K562 (cell line): Measurements from ENCODE around the gene OR1B1. TPM values are rescaled to one million over a fixed set of nuclear protein-coding genes. Genes with fewer than 3 reads are reported as not detected.

Experiments
- ARNT ChIP-seq, 2 experiments: fragments of 450-650 bp; IDR thresholded peaks; 2 replicates each; pipeline ENCODE4 v1.6.1; 2016; ENCODE audit warnings: mild to moderate bottlenecking in 1 of 2
- ATF7 ChIP-seq: fragments of 450-650 bp; IDR thresholded peaks from 2 replicates; pipeline ENCODE4 v1.7.1; 2014; ENCODE audit warnings: mild to moderate bottlenecking, moderate library complexity
- CC2D1A ChIP-seq: fragments of 450-650 bp; IDR thresholded peaks from 2 replicates; pipeline ENCODE4 v1.6.1; 2017; ENCODE audit warnings: mild to moderate bottlenecking
- CSDE1 ChIP-seq, 2 experiments: fragments of 450-650 bp; IDR thresholded peaks; 2 replicates each; pipeline ENCODE4 v1.6.1; 2016; ENCODE audit warnings: mild to moderate bottlenecking in 1 of 2
- EP300 ChIP-seq: IDR thresholded peaks from 2 replicates; pipeline ENCODE4 v1.6.1; 2012; ENCODE audit warnings: low read length, improper control_type of control experiment
- FOXA3 ChIP-seq, 2 experiments: fragments of 450-650 bp in 1 of 2; sonication (generic) in 1 of 2; formaldehyde crosslinking; IDR thresholded peaks in 1 of 2; conservative IDR thresholded peaks in 1 of 2; 2 replicates each; pipeline versions ENCODE4 v1.4.0 to v1.8.0; 2020 to 2022; ENCODE audit warnings: mild to moderate bottlenecking in 2 of 2, missing genetic modification reagents in 1 of 2
- GTF2F1 ChIP-seq: IDR thresholded peaks from 2 replicates; pipeline ENCODE4 v1.6.1; 2011; ENCODE audit warnings: low read depth, low read length, improper control_type of control experiment
- IRF2 ChIP-seq: sonication (generic); formaldehyde crosslinking; IDR thresholded peaks from 2 replicates; pipeline ENCODE4 v1.8.1; 2022; ENCODE audit warnings: mild to moderate bottlenecking, missing genetic modification reagents
- IRF9 ChIP-seq: fragments of 450-650 bp; IDR thresholded peaks from 2 replicates; pipeline ENCODE4 v1.6.1; 2016; ENCODE audit warnings: missing biosample characterization, missing genetic modification characterization
- JUN ChIP-seq, 2 experiments: sonication (generic) in 1 of 2; formaldehyde crosslinking in 1 of 2; IDR thresholded peaks; 2 replicates each; pipeline versions ENCODE4 v1.6.1 to v1.8.0; 2012 to 2022; ENCODE audit warnings: borderline replicate concordance in 2 of 2, mild to moderate bottlenecking in 2 of 2, improper control_type of control experiment in 1 of 2, low read depth in 1 of 2, low read length in 1 of 2, missing genetic modification reagents in 1 of 2
- KDM5B ChIP-seq: fragments of 200-600 bp; sonication (generic); IDR thresholded peaks from 2 replicates; pipeline ENCODE4 v1.6.1; 2012; ENCODE audit warnings: low read depth, mild to moderate bottlenecking, moderate library complexity, low read length, control low read depth, inconsistent platforms; ENCODE audit not compliant: insufficient replicate concordance
- MCM3 ChIP-seq: fragments of 450-650 bp; IDR thresholded peaks from 2 replicates; pipeline ENCODE4 v1.6.1; 2016
- MEIS2 ChIP-seq: fragments of 450-650 bp; IDR thresholded peaks from 2 replicates; pipeline ENCODE4 v1.6.1; 2014; ENCODE audit warnings: mild to moderate bottlenecking; ENCODE audit not compliant: partially characterized antibody
- NBN ChIP-seq: fragments of 450-650 bp; IDR thresholded peaks from 2 replicates; pipeline ENCODE4 v1.6.1; 2016; ENCODE audit warnings: low read depth, mild to moderate bottlenecking
- NCOA4 ChIP-seq: fragments of 450-650 bp; IDR thresholded peaks from 2 replicates; pipeline ENCODE4 v1.6.1; 2018; ENCODE audit warnings: mild to moderate bottlenecking; ENCODE audit not compliant: partially characterized antibody
- PTTG1 ChIP-seq: fragments of 450-650 bp; IDR thresholded peaks from 2 replicates; pipeline ENCODE4 v1.6.1; 2016; ENCODE audit warnings: low read depth, mild to moderate bottlenecking, missing genetic modification characterization, missing compliant biosample characterization
- SOX6 ChIP-seq: fragments of 450-650 bp; IDR thresholded peaks from 2 replicates; pipeline ENCODE4 v1.6.1; 2014; ENCODE audit warnings: mild to moderate bottlenecking
- SRSF3 ChIP-seq: fragments of 200-400 bp; formaldehyde crosslinking; IDR thresholded peaks from 2 replicates; pipeline ENCODE4 v1.6.1; 2016; ENCODE audit warnings: mild to moderate bottlenecking, low read length, moderate library complexity; ENCODE audit not compliant: insufficient read depth
- SRSF7 ChIP-seq: fragments of 200-400 bp; formaldehyde crosslinking; optimal IDR thresholded peaks from 2 replicates; pipeline ENCODE3; 2017; ENCODE audit warnings: mild to moderate bottlenecking, low read depth, low read length
- TAF9B ChIP-seq: fragments of 450-650 bp; IDR thresholded peaks from 2 replicates; pipeline ENCODE4 v1.6.1; 2018; ENCODE audit warnings: mild to moderate bottlenecking; ENCODE audit not compliant: partially characterized antibody
- TFE3 ChIP-seq: fragments of 450-650 bp; formaldehyde crosslinking; IDR thresholded peaks from 2 replicates; pipeline ENCODE4 v1.4.0; 2020; ENCODE audit warnings: mild to moderate bottlenecking, mixed read lengths
- TRIM24 ChIP-seq, 2 experiments: fragments of 450-650 bp; IDR thresholded peaks; 2 replicates each; pipeline ENCODE4 v1.6.1; 2016
- YBX1 ChIP-seq: fragments of 450-650 bp; IDR thresholded peaks from 2 replicates; pipeline ENCODE4 v1.7.1; 2016; ENCODE audit warnings: mild to moderate bottlenecking
- ZKSCAN1 ChIP-seq: fragments of 150-350 bp; IDR thresholded peaks from 2 replicates; pipeline ENCODE4 v1.6.1; 2016; ENCODE audit warnings: low read depth, low read length
- ZNF3 ChIP-seq: fragments of 250-450 bp; sonication (Bioruptor Pico); IDR thresholded peaks from 2 replicates; pipeline ENCODE4 v1.5.0; 2021; ENCODE audit warnings: mild to moderate bottlenecking, moderate library complexity
- ZNF384 ChIP-seq: IDR thresholded peaks from 2 replicates; pipeline ENCODE4 v1.6.1; 2012; ENCODE audit warnings: low read depth, low read length, improper control_type of control experiment
- ZNF655 ChIP-seq: fragments of 250-450 bp; sonication (Bioruptor Pico); IDR thresholded peaks from 2 replicates; pipeline ENCODE4 v1.5.0; 2021
- polyA plus RNA-seq, 8 experiments: library from polyadenylated mRNA; depleted of rRNA in 4 of 8; stranded (reverse) in 5 of 8; unstranded in 3 of 8; fragments of >200 nt; fragmentation: Nextera tagmentation in 2 of 8; fragmentation: Illumina TruSeq in 1 of 8; extraction: Ambion mirVana in 2 of 8; extraction: Trizol in 1 of 8; gene quantifications; 2 replicates each; pipeline versions ENCODE4 v1.2.1 to v1.2.3, GENCODE V29; 2011 to 2014; ENCODE audit warnings: inconsistent platforms in 1 of 8, missing spikeins in 1 of 8
- total RNA-seq, 7 experiments: library from RNA; depleted of rRNA in 6 of 7; stranded (reverse); fragments of >200 nt in 6 of 7; fragmentation: Illumina TruSeq in 2 of 7; extraction: Trizol in 2 of 7; gene quantifications; 2 replicates each; pipeline versions ENCODE4 v1.2.1 to v1.2.3, GENCODE V29; 2011 to 2021; ENCODE audit warnings: low replicate concordance in 1 of 7
- TF ChIP-seq, protein P1 (sequence below): fragments of 450-650 bp; IDR thresholded peaks from 2 replicates; pipeline ENCODE4 v1.6.1; 2016; ENCODE audit warnings: low read depth, mild to moderate bottlenecking, moderate library complexity

The OR1B1 gene
- total and polyA plus RNA-seq, 9 of the 15 experiments (the other 6 are each of a cell fraction or from before 2014, with no cell fraction given), result not detected

- TF ChIP-seq MEIS2 (peak; percentile 5), TAF9B (peak; percentile 56), SRSF7 (no peak), KDM5B (no peak), FOXA3 (CRISPR knock-in tag; conservative IDR thresholded peaks at IDR 0.05 in 1 of 2, IDR thresholded peaks at IDR 0.05 in 1 of 2) (no peak), ZNF384 (no peak), ARNT (IDR thresholded peaks at IDR 0.05) (peak in 1 of 2 experiments; percentile 24; a peak in 2 of 4 replicates), SRSF3 (no peak), CC2D1A (peak; percentile 12; the same call in 1 of the 2 replicates), PTTG1 (no peak), IRF9 (tag) (no peak), YBX1 (no peak), CSDE1 (IDR thresholded peaks at IDR 0.05) (no peak), ZKSCAN1 (no peak), EP300 (peak; percentile 58; the same call in 1 of the 2 replicates), ZNF3 (CRISPR knock-in tag) (no peak), ZNF655 (CRISPR knock-in tag) (no peak), MCM3 (no peak), TFE3 (CRISPR knock-in tag) (no peak), NBN (0 out of 2 replicates have a peak, but pooled peaks have one; percentile 25), GTF2F1 (no peak), JUN (IDR thresholded peaks at IDR 0.05; ENCODE audit: borderline replicate concordance, low read depth, low read length) (peak; percentile 69; the same call in 1 of the 2 replicates), JUN (CRISPR knock-in tag; IDR thresholded peaks at IDR 0.05; ENCODE audit: borderline replicate concordance) (no peak), NCOA4 (no peak), IRF2 (CRISPR knock-in tag) (no peak), ATF7 (no peak), SOX6 (peak; percentile 96), TRIM24 (IDR thresholded peaks at IDR 0.05) (peak; percentile 59 to 71; a peak in 3 of 4 replicates)
- TF ChIP-seq, protein P1, sequence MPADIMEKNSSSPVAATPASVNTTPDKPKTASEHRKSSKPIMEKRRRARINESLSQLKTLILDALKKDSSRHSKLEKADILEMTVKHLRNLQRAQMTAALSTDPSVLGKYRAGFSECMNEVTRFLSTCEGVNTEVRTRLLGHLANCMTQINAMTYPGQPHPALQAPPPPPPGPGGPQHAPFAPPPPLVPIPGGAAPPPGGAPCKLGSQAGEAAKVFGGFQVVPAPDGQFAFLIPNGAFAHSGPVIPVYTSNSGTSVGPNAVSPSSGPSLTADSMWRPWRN, result no peak
These were observed 77.1 kb downstream of the OR1B1 start (continued) for GRCh38 chr9:122580360-122580759.
